ENCODE results near the gene UNG.

UNG gene

DNA sequence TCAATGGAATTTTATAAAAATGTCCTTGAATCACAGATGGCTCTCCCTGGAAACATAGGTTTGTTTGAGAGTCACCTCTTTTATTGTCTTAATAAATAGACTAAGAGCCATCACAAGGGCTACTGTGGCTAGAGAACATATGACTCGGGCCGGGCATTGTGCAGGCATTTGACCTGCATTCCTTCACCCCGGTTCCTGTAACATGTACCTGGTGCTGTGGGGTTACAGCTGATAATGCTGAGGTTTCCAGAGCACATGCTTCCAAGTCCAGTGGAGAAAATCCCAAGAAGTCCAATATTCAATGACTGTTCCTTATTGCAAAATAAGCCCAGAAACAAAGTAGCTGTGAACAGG lies 18.0 kb downstream of the UNG start:
- Histone ChIP-seq H2BK12ac (ENCODE audit: low read length) (no peak overlapping the region), H2AK5ac (ENCODE audit: low read length) (no peak overlapping the region), H3K18ac (ENCODE audit: low read length) (no peak overlapping the region), H3K36me3 (ENCODE audit: control insufficient read depth in 1 of 2, insufficient read depth in 2 of 2, low read length in 2 of 2) (no peaks in the 10 kb centered on the region), H3K9ac (ENCODE audit: low read length) (no peak overlapping the region), H3K4me2 (ENCODE audit: low read length) (no peak overlapping the region), H3K4me3 (ENCODE audit: low read depth, low read length) (no peak overlapping the region), H3K79me1 (ENCODE audit: low read length) (no peaks in the 10 kb centered on the region), H4K8ac (ENCODE audit: low read depth, low read length) (no peak overlapping the region), H3K79me2 (ENCODE audit: control insufficient read depth, insufficient read depth, low read length, poor library complexity) (no peaks in the 10 kb centered on the region), H3K27ac (ENCODE audit: low read depth, low read length) (no peak overlapping the region), H3K27me3 (ENCODE audit: insufficient read depth, low read length) (no peaks in the 10 kb centered on the region), H3K4ac (ENCODE audit: low read depth, low read length) (no peak overlapping the region), H2AFZ (ENCODE audit: insufficient read depth, low read length, poor library complexity) (no peak overlapping the region), H4K91ac (ENCODE audit: low read depth, low read length) (no peak overlapping the region), H2BK5ac (ENCODE audit: low read depth, low read length, poor library complexity) (no peak overlapping the region), H3K14ac (ENCODE audit: low read length) (no peak overlapping the region), H4K12ac (ENCODE audit: low read depth, low read length) (no peak overlapping the region), H3K9me3 (ENCODE audit: insufficient read depth, low read depth, low read length) (no peaks in the 10 kb centered on the region), H2BK120ac (ENCODE audit: insufficient read depth, low read length, poor library complexity) (no peak overlapping the region), H3K23ac (ENCODE audit: low read length) (no peak overlapping the region), H3K4me1 (ENCODE audit: control insufficient read depth in 1 of 2, insufficient read depth in 2 of 2, low read length in 2 of 2) (peaks cover 13 to 14% of the 10 kb centered on the region in 2 experiments)
- no peak for DNase-seq
- WGBS (ENCODE audit: extremely low coverage, insufficient coverage, insufficient read length): no CpG with 5 or more reads among the region's 3 CpGs

DNA sequence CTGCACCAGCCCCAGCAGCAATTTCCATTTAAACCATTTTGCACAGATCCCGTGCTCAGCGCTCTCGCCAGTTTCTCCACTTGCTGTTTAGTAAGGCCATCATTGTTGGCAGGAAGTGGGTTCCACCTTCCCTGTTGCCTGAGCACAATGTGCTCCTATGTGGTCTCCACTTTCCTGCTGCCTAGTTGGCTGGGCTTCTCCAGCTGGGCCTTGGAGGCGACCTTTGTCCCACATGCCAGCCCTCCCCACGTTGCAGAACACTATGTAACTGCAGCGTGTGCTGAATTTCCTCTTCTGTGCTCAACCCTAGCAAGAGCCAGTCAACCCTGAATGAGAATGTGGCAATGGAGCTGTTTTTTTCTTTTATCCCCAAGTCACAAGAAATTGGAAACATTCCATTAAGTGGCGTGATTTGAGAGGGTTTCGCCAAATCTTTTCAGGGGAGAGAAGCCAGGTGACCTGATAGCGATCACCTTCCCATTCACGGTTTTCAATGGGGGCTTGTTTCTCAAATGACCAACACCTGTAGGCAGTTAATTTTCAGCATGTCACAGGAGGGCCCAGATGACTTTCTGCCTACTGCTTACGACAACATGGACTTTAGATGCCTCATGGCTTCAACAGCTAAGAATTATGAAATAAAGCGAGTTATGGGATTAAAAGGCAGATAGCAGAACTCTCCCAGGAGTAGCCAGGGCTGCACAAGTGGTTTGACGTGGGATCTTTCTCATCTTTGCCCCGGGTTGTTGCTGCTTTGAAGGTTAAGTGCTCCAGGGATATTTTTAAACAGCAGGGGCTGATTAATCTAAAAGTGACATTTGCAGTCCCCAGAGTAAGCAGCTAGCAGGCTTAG lies 18.6 kb downstream of the UNG start, which contains the start of gene ACACB:
Gene ACACB, plus strand, starts transcription at position 830 of the 853 bp plus-strand sequence. CDS start 22,819 bp downstream, outside the sequence.
- no peak within 1 kb of the TSS for H3K4me2 ChIP-seq (ENCODE audit: low read length)
- no peak within 1 kb of the TSS for H3K14ac ChIP-seq (ENCODE audit: low read length)
- H3K79me1 ChIP-seq (ENCODE audit: low read length): no peaks in the 10 kb centered on the region
- no peak within 1 kb of the TSS for H3K23ac ChIP-seq (ENCODE audit: low read length)
- H3K4me3 ChIP-seq (ENCODE audit: low read depth, low read length): no peak within 1 kb of the TSS
- no peak within 1 kb of the TSS for H3K9ac ChIP-seq (ENCODE audit: low read length)
- H3K4ac ChIP-seq (ENCODE audit: low read depth, low read length): no peak within 1 kb of the TSS
- no peak within 1 kb of the TSS for H2BK120ac ChIP-seq (ENCODE audit: insufficient read depth, low read length, poor library complexity)
- no peak within 1 kb of the TSS for H4K91ac ChIP-seq (ENCODE audit: low read depth, low read length)
- H3K36me3 ChIP-seq (ENCODE audit: control insufficient read depth in 1 of 2, insufficient read depth in 2 of 2, low read length in 2 of 2): no peaks in the 10 kb centered on the region
- DNase-seq: peak; percentile 54 to 61
- no peaks in the 10 kb centered on the region for H3K79me2 ChIP-seq (ENCODE audit: control insufficient read depth, insufficient read depth, low read length, poor library complexity)
- peaks cover 13% of the 10 kb centered on the region in 2 experiments for H3K4me1 ChIP-seq (ENCODE audit: control insufficient read depth in 1 of 2, insufficient read depth in 2 of 2, low read length in 2 of 2)
- no peak within 1 kb of the TSS for H2AFZ ChIP-seq (ENCODE audit: insufficient read depth, low read length, poor library complexity)
- no peaks in the 10 kb centered on the region for H3K27me3 ChIP-seq (ENCODE audit: insufficient read depth, low read length)
- no peak within 1 kb of the TSS for H4K12ac ChIP-seq (ENCODE audit: low read depth, low read length)
- no CpG with 5 or more reads among the region's 14 CpGs for WGBS (ENCODE audit: extremely low coverage, insufficient coverage, insufficient read length)
- no peak within 1 kb of the TSS for H3K18ac ChIP-seq (ENCODE audit: low read length)
- H2BK12ac ChIP-seq (ENCODE audit: low read length): no peak within 1 kb of the TSS
- no peak within 1 kb of the TSS for H4K8ac ChIP-seq (ENCODE audit: low read depth, low read length)
- H3K27ac ChIP-seq (ENCODE audit: low read depth, low read length): no peak within 1 kb of the TSS
- no peak within 1 kb of the TSS for H2AK5ac ChIP-seq (ENCODE audit: low read length)
- H3K9me3 ChIP-seq (ENCODE audit: insufficient read depth, low read depth, low read length): no peaks in the 10 kb centered on the region
- H2BK5ac ChIP-seq (ENCODE audit: low read depth, low read length, poor library complexity): no peak within 1 kb of the TSS

DNA sequence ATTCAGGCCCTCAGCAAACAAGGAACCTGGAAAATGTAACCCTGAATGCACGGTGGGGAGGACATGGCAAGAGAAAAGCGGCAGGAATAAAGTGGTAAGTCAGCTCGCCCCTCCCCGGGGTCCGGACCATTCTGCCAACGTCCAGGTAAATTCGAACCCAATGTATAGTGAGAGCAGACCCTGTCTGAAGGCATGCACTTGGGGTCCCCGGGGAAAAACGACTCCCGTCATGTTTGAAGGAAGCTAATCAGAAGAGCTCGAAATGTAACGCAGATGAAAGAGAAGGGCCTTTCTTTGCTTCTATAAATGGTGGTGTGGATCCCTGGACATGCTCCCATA lies 19.2 kb downstream of the UNG start:
- no peak overlapping the region for H3K27ac ChIP-seq (ENCODE audit: low read depth, low read length)
- no peak overlapping the region for H3K9ac ChIP-seq (ENCODE audit: low read length)
- H3K4me3 ChIP-seq (ENCODE audit: low read depth, low read length): no peak overlapping the region
- H3K14ac ChIP-seq (ENCODE audit: low read length): no peak overlapping the region
- no peak overlapping the region for H3K18ac ChIP-seq (ENCODE audit: low read length)
- no peak overlapping the region for H4K91ac ChIP-seq (ENCODE audit: low read depth, low read length)
- H3K27me3 ChIP-seq (ENCODE audit: insufficient read depth, low read length): no peaks in the 10 kb centered on the region
- H3K23ac ChIP-seq (ENCODE audit: low read length): no peak overlapping the region
- H3K79me1 ChIP-seq (ENCODE audit: low read length): no peaks in the 10 kb centered on the region
- no peak overlapping the region for H4K8ac ChIP-seq (ENCODE audit: low read depth, low read length)
- no peak overlapping the region for H2BK5ac ChIP-seq (ENCODE audit: low read depth, low read length, poor library complexity)
- no peaks in the 10 kb centered on the region for H3K9me3 ChIP-seq (ENCODE audit: insufficient read depth, low read depth, low read length)
- H3K79me2 ChIP-seq (ENCODE audit: control insufficient read depth, insufficient read depth, low read length, poor library complexity): no peaks in the 10 kb centered on the region
- H3K4me2 ChIP-seq (ENCODE audit: low read length): no peak overlapping the region
- no peak overlapping the region for H2BK120ac ChIP-seq (ENCODE audit: insufficient read depth, low read length, poor library complexity)
- H2AFZ ChIP-seq (ENCODE audit: insufficient read depth, low read length, poor library complexity): no peak overlapping the region
- DNase-seq: no peak
- H3K4me1 ChIP-seq (ENCODE audit: control insufficient read depth in 1 of 2, insufficient read depth in 2 of 2, low read length in 2 of 2): peaks cover 11% of the 10 kb centered on the region in 2 experiments
- H2BK12ac ChIP-seq (ENCODE audit: low read length): no peak overlapping the region
- H3K36me3 ChIP-seq (ENCODE audit: control insufficient read depth in 1 of 2, insufficient read depth in 2 of 2, low read length in 2 of 2): no peaks in the 10 kb centered on the region
- no peak overlapping the region for H2AK5ac ChIP-seq (ENCODE audit: low read length)
- WGBS (ENCODE audit: extremely low coverage, insufficient coverage, insufficient read length): no CpG with 5 or more reads among the region's 12 CpGs
- H4K12ac ChIP-seq (ENCODE audit: low read depth, low read length): no peak overlapping the region
- no peak overlapping the region for H3K4ac ChIP-seq (ENCODE audit: low read depth, low read length)

DNA sequence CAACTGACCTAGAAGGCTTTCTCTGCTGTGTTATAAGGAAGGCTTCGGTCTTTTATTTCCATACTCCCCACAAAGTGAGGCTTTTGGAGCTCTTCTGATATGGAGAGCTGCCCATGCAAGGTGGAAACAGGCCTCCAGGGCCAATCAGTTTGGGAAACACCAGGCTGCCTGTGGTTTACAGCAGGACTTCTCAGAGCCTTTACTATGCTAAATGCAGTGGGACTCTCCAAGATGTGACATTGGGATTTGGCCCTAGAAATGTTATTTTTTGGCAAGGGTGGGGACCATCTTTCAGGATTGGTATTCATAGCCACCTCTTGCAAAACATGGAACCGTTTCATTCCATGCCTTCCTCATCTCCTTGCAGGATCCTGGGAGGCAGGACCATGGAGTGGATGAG lies 22.7 kb downstream of the UNG start:
- H2BK12ac ChIP-seq (ENCODE audit: low read length): no peak overlapping the region
- no peaks in the 10 kb centered on the region for H3K27me3 ChIP-seq (ENCODE audit: insufficient read depth, low read length)
- H3K4me3 ChIP-seq (ENCODE audit: low read depth, low read length): no peak overlapping the region
- no peaks in the 10 kb centered on the region for H3K79me2 ChIP-seq (ENCODE audit: control insufficient read depth, insufficient read depth, low read length, poor library complexity)
- no peak overlapping the region for H4K91ac ChIP-seq (ENCODE audit: low read depth, low read length)
- no peak overlapping the region for H4K8ac ChIP-seq (ENCODE audit: low read depth, low read length)
- no peak overlapping the region for H3K18ac ChIP-seq (ENCODE audit: low read length)
- no peak overlapping the region for H3K4ac ChIP-seq (ENCODE audit: low read depth, low read length)
- H3K9ac ChIP-seq (ENCODE audit: low read length): no peak overlapping the region
- H3K4me2 ChIP-seq (ENCODE audit: low read length): no peak overlapping the region
- H3K9me3 ChIP-seq (ENCODE audit: insufficient read depth, low read depth, low read length): no peaks in the 10 kb centered on the region
- no peak overlapping the region for H3K27ac ChIP-seq (ENCODE audit: low read depth, low read length)
- H4K12ac ChIP-seq (ENCODE audit: low read depth, low read length): no peak overlapping the region
- no peak overlapping the region for H3K23ac ChIP-seq (ENCODE audit: low read length)
- H2BK120ac ChIP-seq (ENCODE audit: insufficient read depth, low read length, poor library complexity): no peak overlapping the region
- no peak for DNase-seq
- H3K36me3 ChIP-seq (ENCODE audit: control insufficient read depth in 1 of 2, insufficient read depth in 2 of 2, low read length in 2 of 2): no peaks in the 10 kb centered on the region
- no CpG with 5 or more reads among the region's 2 CpGs for WGBS (ENCODE audit: extremely low coverage, insufficient coverage, insufficient read length)
- no peak overlapping the region for H3K14ac ChIP-seq (ENCODE audit: low read length)
- H2AFZ ChIP-seq (ENCODE audit: insufficient read depth, low read length, poor library complexity): no peak overlapping the region
- no peak overlapping the region for H2BK5ac ChIP-seq (ENCODE audit: low read depth, low read length, poor library complexity)
- H2AK5ac ChIP-seq (ENCODE audit: low read length): no peak overlapping the region
- H3K79me1 ChIP-seq (ENCODE audit: low read length): no peaks in the 10 kb centered on the region
- peaks cover 10 to 11% of the 10 kb centered on the region in 2 experiments for H3K4me1 ChIP-seq (ENCODE audit: control insufficient read depth in 1 of 2, insufficient read depth in 2 of 2, low read length in 2 of 2)
